Measurements from ENCODE around the gene HOPX.
"Not testable (repeated sequence)": the region's sequence is repeated elsewhere in the genome, so short reads cannot be mapped to it uniquely, and the experiment has no call there.

The HOPX gene

GRCh38 chr4:56622176-56622575, 58.9 kb downstream of the HOPX start:
- no peak for DNase-seq

DNA sequence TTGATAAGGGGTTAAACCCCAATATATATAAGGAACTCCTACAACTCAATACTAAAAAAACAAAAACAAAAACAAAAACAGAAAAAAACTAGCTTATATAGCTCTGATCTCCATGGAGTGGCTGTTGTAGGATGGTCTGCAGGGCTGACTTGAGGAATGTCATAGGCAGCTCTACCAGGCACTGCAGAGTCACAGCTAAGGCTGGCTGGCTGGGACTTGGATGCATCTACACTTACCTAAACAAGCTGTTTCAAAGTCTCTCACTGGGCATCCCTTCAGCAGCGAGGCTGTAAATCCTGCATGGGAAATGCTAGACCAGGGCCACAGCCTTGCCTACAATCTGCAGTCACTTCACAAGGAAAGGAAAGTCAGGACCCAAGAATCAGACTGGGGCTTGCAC, 61.3 kb downstream of the HOPX start:
- DNase-seq, result no peak

GRCh38 chr4:56619160-56619559, 61.9 kb downstream of the HOPX start:
- peak in 1 of 5 donors; percentile 23 for DNase-seq

GRCh38 chr4:56618734-56619133, 62.4 kb downstream of the HOPX start:
- no peak for DNase-seq

DNA sequence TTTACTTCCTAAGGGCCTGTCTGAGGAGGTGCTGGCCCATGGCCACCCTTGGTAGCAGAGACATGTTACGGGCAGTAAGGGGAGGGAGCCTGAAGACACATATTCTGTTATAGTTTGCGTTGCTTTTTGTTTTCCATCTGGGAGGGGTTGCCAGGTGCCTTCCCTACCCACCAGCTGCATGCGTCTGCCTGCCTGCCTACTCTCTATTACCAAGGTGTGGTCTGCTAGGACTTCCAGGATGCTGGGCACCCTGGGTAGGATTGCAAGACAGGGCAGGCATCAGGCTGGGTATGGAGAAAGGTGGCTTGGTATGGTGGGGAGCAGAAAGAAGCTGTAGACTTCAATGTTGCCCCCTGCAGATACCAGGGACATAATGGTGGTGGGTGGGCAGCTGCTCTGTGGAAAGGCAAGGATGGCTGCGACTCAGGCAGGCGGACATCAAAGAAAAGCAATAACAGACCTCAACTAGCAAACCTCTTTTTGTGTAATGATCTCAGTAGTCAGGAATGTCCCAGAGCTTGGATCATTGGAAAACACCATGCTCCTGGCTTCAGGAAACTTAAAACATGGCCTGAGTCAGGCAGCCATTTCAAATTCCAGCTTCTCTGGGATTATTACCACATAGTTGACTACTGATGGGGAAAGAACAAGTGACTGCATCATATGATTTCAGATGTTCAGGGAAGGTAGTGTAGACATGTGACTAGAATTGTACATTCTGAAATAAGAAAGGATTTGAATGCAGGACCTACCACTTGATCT, 67.8 kb downstream of the HOPX start:
- no peak for DNase-seq

DNA sequence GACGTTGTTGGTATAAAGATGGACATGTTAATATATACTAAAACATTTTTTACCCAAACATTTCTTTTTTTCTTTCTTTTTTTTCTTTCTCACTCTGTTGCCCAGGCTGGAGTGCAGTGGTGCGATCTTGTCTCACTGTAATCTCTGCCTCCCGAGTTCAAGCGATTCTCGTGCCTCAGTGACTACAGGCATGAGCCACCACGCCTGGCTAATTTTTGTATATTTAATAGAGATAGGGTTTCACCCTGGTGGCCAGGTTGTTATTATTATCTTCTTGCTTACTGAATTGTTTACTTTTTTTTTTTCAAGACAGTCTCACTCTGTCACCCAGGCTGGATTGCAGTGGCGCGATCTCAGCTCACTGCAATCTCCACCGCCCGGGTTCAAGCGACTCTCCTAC, 68.8 kb downstream of the HOPX start:
- DNase-seq, result no peak

DNA sequence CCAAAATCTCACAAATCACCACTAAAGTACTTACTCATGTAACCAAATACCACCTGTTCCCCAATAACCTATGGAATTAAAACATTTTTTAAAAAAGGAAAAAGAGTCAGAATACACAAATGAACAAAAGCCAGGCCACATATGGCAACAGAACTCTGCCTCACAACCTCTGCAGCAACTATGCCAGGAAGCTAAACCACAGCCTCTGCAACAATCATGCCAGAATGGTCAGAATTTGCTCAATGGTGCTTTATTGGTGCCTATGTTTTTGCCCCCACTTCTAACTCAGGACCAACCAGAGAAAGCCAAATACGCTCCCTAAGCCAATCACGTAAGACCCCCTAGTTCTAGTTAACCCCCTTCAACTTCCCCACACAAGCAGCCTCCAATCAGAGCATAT, 69.6 kb downstream of the HOPX start:
- no peak for DNase-seq

DNA sequence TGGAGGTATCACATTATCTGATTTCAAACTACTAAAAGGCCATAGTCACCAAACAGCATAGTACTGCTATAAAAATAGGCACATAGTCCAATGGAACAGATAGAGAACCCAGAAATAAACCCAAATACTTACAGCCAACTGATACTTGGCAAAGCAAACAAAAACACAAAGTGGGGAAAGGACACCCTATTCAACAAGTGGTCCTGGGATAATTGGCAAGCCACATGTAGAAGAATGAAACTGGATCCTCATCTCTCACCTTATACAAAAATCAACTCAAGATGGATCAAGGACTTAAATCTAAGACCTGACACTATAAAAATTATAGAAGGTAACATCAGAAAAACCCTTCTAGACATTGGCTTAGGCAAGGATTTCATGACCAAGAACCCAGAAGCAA, 70.9 kb downstream of the HOPX start:
- not testable (repeated sequence) for DNase-seq

GRCh38 chr4:56607926-56608325, 73.2 kb downstream of the HOPX start:
- DNase-seq, result no peak

- no peak for DNase-seq
These were observed 74.7 kb downstream of the HOPX start for GRCh38 chr4:56606385-56606784.

DNA sequence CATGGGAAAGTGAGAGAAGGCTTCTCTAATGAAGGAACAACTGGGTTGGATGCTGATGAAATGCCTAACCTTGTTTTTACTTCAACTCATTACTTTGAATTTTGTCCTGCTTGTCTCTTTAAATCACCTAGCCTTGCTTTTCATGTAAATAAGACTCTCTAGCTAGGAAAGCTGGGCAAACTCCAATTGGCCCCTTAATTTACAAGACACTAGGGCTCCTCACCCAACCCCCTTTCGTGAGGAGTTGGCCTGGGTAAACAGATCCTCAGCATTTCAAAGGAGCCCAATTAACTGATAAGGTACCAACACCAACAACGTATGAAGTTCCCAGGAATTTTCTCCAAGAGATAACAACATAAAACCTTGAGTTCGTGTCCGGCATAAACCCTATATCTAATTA, 75.6 kb downstream of the HOPX start:
- DNase-seq, result not testable (repeated sequence)

- no peak for DNase-seq
These were observed 77.8 kb downstream of the HOPX start for GRCh38 chr4:56603297-56603696.
